Activated CD4-positive, alpha-beta T cell treated with anti-CD3 and anti-CD28 coated beads, Interleukin-2, amount 50 U/mL, for 4 hours (primary cell): ENCODE measurements around the gene FBXW4.

Experiments
- DNase-seq, 2 experiments: peaks; one replicate each; pipeline ENCODE4 v3.0.0-alpha.2; 2020

FBXW4 gene

DNA sequence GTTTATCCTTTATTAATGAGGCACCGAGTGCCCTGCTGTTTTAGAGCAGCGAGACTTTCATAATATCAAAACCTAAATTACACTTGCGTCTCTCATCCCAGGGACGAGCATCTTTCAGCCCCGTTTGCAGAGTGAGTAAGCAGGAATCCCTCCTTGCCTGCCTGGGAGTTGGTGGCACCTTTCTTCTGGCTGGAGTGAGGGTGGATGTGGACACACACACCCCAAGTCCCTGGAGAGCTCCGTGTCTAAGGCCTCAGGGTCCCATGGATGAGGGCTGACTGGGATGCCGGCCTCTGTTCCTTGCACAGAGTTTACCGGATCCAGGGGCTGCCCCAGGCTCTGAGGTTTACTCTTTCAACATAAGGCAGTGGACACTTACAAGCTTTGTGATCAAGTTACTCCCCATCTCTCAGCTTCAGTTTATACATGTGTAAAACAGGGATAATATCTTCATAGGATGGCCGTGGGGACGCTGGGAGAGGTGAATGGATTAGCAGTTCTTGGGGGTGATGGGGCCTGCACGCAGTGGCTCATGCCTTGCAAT, 131.4 kb downstream of the FBXW4 start:
- no peak for DNase-seq

GRCh38 chr10:101563007-101563406, 132.0 kb downstream of the FBXW4 start:
- no peak for DNase-seq

DNA sequence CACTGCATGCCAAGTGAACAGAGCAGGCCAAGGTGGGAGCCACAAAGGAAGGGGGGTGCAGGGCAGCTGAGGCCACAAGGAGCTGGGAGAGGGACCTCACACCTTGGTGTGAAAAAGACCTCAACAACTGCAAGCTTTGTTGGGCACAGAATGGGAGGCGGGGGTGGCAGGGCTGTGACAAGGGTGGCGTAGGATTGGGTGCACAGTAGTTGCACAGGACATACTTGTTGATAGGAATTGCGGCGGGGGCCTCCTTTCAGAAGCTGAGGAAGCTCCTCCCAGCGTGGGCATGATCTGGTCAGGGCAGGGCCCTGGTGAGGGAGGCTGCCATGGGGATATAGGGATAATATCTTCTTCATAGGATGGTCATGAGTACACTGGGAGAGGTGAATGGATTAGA, 132.7 kb downstream of the FBXW4 start:
- no peak for DNase-seq

GRCh38 chr10:101561068-101561915, 133.7 kb downstream of the FBXW4 start:
- DNase-seq = no peak
